ENCODE results near the gene RMDN2.

DNA sequence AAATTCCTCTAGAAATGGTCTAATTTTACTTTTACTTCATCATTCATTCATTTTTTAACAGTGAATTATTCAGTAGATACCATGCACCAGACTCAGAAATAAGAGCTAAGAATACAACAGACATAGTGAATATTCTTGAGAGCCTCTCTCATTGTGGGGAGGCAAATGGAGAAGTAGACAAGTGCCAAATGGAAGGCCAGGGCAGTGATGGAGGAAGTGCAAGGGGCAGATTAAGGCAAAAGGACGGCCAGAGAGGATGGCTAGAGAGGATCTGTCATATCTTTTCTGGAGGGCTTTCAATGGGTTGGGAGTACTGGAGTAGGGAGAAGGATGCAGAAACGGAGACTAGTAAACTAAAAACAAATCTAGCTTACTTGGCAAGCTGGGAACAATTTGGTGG lies 19.0 kb upstream of the RMDN2 start:
- TF ChIP-seq EZH2 (optimal IDR thresholded peaks at IDR 0.05; ENCODE audit: low read depth, low read length), result no peak
- TF ChIP-seq, protein P1, sequence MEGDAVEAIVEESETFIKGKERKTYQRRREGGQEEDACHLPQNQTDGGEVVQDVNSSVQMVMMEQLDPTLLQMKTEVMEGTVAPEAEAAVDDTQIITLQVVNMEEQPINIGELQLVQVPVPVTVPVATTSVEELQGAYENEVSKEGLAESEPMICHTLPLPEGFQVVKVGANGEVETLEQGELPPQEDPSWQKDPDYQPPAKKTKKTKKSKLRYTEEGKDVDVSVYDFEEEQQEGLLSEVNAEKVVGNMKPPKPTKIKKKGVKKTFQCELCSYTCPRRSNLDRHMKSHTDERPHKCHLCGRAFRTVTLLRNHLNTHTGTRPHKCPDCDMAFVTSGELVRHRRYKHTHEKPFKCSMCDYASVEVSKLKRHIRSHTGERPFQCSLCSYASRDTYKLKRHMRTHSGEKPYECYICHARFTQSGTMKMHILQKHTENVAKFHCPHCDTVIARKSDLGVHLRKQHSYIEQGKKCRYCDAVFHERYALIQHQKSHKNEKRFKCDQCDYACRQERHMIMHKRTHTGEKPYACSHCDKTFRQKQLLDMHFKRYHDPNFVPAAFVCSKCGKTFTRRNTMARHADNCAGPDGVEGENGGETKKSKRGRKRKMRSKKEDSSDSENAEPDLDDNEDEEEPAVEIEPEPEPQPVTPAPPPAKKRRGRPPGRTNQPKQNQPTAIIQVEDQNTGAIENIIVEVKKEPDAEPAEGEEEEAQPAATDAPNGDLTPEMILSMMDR (IDR thresholded peaks at IDR 0.05; ENCODE audit: low read length), result no peak
